K562 (cell line): Measurements from ENCODE around the gene MBD6. TPM values are rescaled to one million over a fixed set of nuclear protein-coding genes. Genes with fewer than 3 reads are reported as not detected.
A peak's percentile ranks its signal among the peaks of the same experiment; 100 is the strongest.

Experiments used
- CHCHD3 ChIP-seq: fragments of 250-450 bp; sonication (Bioruptor Pico); IDR thresholded peaks from 2 replicates; pipeline ENCODE4 v2.1.2; 2022; ENCODE audit warnings: mild to moderate bottlenecking
- CREM ChIP-seq: IDR thresholded peaks from 2 replicates; pipeline ENCODE4 v1.6.1; 2014; ENCODE audit warnings: antibody characterized with exemption, low read depth
- DMBX1 ChIP-seq: fragments of 250-450 bp; sonication (Bioruptor Pico); IDR thresholded peaks from 2 replicates; pipeline ENCODE4 v1.8.0; 2022; ENCODE audit warnings: inconsistent platforms, mild to moderate bottlenecking, moderate library complexity, borderline replicate concordance
- FOXK1 ChIP-seq: sonication (generic); formaldehyde crosslinking; IDR thresholded peaks from 2 replicates; pipeline ENCODE4 v1.8.0; 2022; ENCODE audit warnings: missing genetic modification reagents, mild to moderate bottlenecking, borderline replicate concordance
- HCFC1 ChIP-seq: IDR thresholded peaks from 2 replicates; pipeline ENCODE4 v1.6.1; 2012; ENCODE audit warnings: low read depth, low read length, improper control_type of control experiment
- HDGF ChIP-seq: fragments of 450-650 bp; IDR thresholded peaks from 2 replicates; pipeline ENCODE4 v1.6.1; 2016
- HEY1 ChIP-seq: fragments of 250-450 bp; sonication (Bioruptor Pico); IDR thresholded peaks from 2 replicates; pipeline ENCODE4 v1.5.0; 2020; ENCODE audit warnings: mild to moderate bottlenecking, moderate library complexity, borderline replicate concordance
- HSF4 ChIP-seq: fragments of 250-450 bp; sonication (Bioruptor Pico); IDR thresholded peaks from 2 replicates; pipeline ENCODE4 v2.1.2; 2022; ENCODE audit warnings: mild to moderate bottlenecking, moderate library complexity, borderline replicate concordance
- MCM5 ChIP-seq: fragments of 450-650 bp; IDR thresholded peaks from 2 replicates; pipeline ENCODE4 v1.6.1; 2016; ENCODE audit warnings: low read depth
- MYNN ChIP-seq, 2 experiments: sonication (generic); formaldehyde crosslinking in 1 of 2; IDR thresholded peaks; 2 replicates each; pipeline versions ENCODE4 v1.5.0 to v1.6.1; 2016 to 2020; ENCODE audit warnings: antibody characterized with exemption in 1 of 2, missing genetic modification reagents in 1 of 2
- NFE2L1 ChIP-seq: fragments of 450-650 bp; IDR thresholded peaks from 2 replicates; pipeline ENCODE4 v1.6.1; 2016; ENCODE audit warnings: missing genetic modification characterization, low read depth, mild to moderate bottlenecking, missing compliant biosample characterization, moderate library complexity, borderline replicate concordance
- RB1 ChIP-seq: fragments of 450-650 bp; IDR thresholded peaks from 2 replicates; pipeline ENCODE4 v1.6.1; 2017; ENCODE audit warnings: low read depth, mild to moderate bottlenecking
- RCOR1 ChIP-seq, 2 experiments: IDR thresholded peaks; 2 replicates each; pipeline ENCODE4 v1.6.1; 2012; ENCODE audit warnings: low read depth in 2 of 2, low read length in 2 of 2, borderline replicate concordance in 1 of 2, improper control_type of control experiment in 1 of 2
- SMARCB1 ChIP-seq: IDR thresholded peaks from 2 replicates; pipeline ENCODE4 v1.6.1; 2011; ENCODE audit warnings: improper control_type of control experiment, low read depth; ENCODE audit not compliant: insufficient read length
- U2AF2 ChIP-seq: fragments of 200-400 bp; formaldehyde crosslinking; optimal IDR thresholded peaks from 2 replicates; pipeline ENCODE3; 2017; ENCODE audit warnings: low read depth, mild to moderate bottlenecking, low read length
- ZBTB7A ChIP-seq: IDR thresholded peaks from 2 replicates; pipeline ENCODE4 v1.6.1; 2011; ENCODE audit warnings: low read depth, mild to moderate bottlenecking, low read length, moderate library complexity, borderline replicate concordance; ENCODE audit not compliant: control insufficient read depth
- ZKSCAN8 ChIP-seq: fragments of 200-800 bp; sonication (Bioruptor generic); IDR thresholded peaks from 2 replicates; pipeline ENCODE4 v1.6.1; 2016; ENCODE audit warnings: missing genetic modification characterization, missing compliant biosample characterization
- ZNF12 ChIP-seq: sonication (generic); formaldehyde crosslinking; IDR thresholded peaks from 2 replicates; pipeline ENCODE4 v1.4.0; 2020; ENCODE audit warnings: mild to moderate bottlenecking, missing genetic modification reagents
- ZNF695 ChIP-seq: fragments of 450-650 bp; formaldehyde crosslinking; IDR thresholded peaks from 2 replicates; pipeline ENCODE4 v1.4.0; 2020; ENCODE audit warnings: mild to moderate bottlenecking, moderate library complexity
- ZSCAN32 ChIP-seq: fragments of 450-650 bp; formaldehyde crosslinking; IDR thresholded peaks from 2 replicates; pipeline ENCODE4 v1.4.0; 2020; ENCODE audit warnings: mild to moderate bottlenecking, moderate library complexity
- polyA plus RNA-seq, 8 experiments: library from polyadenylated mRNA; depleted of rRNA in 4 of 8; stranded (reverse) in 5 of 8; unstranded in 3 of 8; fragments of >200 nt; fragmentation: Nextera tagmentation in 2 of 8; fragmentation: Illumina TruSeq in 1 of 8; extraction: Ambion mirVana in 2 of 8; extraction: Trizol in 1 of 8; gene quantifications; 2 replicates each; pipeline versions ENCODE4 v1.2.1 to v1.2.3, GENCODE V29; 2011 to 2014; ENCODE audit warnings: inconsistent platforms in 1 of 8, missing spikeins in 1 of 8
- total RNA-seq, 7 experiments: library from RNA; depleted of rRNA in 6 of 7; stranded (reverse); fragments of >200 nt in 6 of 7; fragmentation: Illumina TruSeq in 2 of 7; extraction: Trizol in 2 of 7; gene quantifications; 2 replicates each; pipeline versions ENCODE4 v1.2.1 to v1.2.3, GENCODE V29; 2011 to 2021; ENCODE audit warnings: low replicate concordance in 1 of 7
- TF ChIP-seq, protein P1 (sequence below): fragments of 450-650 bp; formaldehyde crosslinking; IDR thresholded peaks from 2 replicates; pipeline ENCODE4 v1.4.0; 2022; ENCODE audit warnings: missing genetic modification characterization
- TF ChIP-seq, protein P2 (sequence below), 2 experiments: fragments of 450-650 bp; conservative IDR thresholded peaks; 2 replicates each; pipeline ENCODE4 v1.6.1; 2017; ENCODE audit warnings: mild to moderate bottlenecking in 2 of 2, moderate library complexity in 2 of 2
- TF ChIP-seq, protein P3 (sequence below), 2 experiments: IDR thresholded peaks in 1 of 2; conservative IDR thresholded peaks in 1 of 2; 2 replicates each; pipeline ENCODE4 v1.6.1; 2016; ENCODE audit warnings: low read depth in 2 of 2, mild to moderate bottlenecking in 1 of 2, missing compliant biosample characterization in 1 of 2, missing genetic modification characterization in 1 of 2, moderate library complexity in 1 of 2

MBD6 gene
- total and polyA plus RNA-seq, 9 of the 15 experiments (the other 6 are each of a cell fraction or from before 2014, with no cell fraction given), result 2.0 to 54.8 (median 3.8) TPM

DNA sequence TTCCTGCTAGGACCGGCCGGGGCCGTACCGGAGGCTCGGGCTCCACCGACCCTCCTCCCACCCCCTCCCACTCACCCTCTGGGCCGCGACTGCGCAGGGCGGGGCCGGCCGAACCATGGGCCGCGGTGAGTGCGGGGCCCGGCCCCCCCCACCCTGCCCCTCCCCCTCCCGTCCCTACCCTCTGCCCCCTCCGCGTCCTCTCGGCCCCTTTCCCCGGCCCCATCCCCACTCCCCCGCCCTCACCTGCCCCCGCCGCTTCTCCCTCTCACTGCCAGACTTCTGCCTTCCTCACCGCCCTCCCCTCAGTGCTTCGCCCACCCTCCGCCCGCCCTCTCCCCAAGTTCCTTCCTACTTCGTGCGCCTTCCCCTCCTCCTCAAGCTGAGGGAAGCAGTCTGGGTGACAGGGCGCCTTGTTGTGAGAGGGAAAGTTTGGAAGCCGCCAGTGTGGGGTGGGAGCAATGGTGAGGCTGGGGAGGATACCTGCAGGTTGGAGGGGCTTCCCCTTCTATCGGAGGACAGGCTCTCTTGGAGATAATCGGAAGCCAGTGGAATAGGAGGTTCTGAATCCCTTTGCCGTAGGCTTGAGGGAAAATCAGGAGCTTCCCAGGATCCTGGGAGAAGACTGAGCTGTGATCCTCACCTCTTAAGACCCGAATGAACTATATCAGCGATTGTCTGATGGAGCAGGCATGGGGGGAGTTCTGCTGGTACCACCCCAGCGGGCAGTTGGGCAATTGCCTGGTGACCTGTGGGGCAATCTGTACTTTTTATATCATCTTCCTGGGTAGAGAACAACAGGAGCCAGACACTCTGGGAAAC is 472 bp downstream of the MBD6 start (continued):
- TF ChIP-seq, protein P1, sequence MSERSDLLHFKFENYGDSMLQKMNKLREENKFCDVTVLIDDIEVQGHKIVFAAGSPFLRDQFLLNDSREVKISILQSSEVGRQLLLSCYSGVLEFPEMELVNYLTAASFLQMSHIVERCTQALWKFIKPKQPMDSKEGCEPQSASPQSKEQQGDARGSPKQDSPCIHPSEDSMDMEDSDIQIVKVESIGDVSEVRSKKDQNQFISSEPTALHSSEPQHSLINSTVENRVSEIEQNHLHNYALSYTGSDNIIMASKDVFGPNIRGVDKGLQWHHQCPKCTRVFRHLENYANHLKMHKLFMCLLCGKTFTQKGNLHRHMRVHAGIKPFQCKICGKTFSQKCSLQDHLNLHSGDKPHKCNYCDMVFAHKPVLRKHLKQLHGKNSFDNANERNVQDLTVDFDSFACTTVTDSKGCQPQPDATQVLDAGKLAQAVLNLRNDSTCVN (CRISPR knock-in tag), result peak; percentile 86
- TF ChIP-seq CREM, result peak; percentile 5; the same call in 1 of the 2 replicates
- peak; percentile 63; the same call in 1 of the 2 replicates for TF ChIP-seq ZBTB7A
- no peak for TF ChIP-seq HCFC1
- no peak for TF ChIP-seq U2AF2
- TF ChIP-seq, protein P2, sequence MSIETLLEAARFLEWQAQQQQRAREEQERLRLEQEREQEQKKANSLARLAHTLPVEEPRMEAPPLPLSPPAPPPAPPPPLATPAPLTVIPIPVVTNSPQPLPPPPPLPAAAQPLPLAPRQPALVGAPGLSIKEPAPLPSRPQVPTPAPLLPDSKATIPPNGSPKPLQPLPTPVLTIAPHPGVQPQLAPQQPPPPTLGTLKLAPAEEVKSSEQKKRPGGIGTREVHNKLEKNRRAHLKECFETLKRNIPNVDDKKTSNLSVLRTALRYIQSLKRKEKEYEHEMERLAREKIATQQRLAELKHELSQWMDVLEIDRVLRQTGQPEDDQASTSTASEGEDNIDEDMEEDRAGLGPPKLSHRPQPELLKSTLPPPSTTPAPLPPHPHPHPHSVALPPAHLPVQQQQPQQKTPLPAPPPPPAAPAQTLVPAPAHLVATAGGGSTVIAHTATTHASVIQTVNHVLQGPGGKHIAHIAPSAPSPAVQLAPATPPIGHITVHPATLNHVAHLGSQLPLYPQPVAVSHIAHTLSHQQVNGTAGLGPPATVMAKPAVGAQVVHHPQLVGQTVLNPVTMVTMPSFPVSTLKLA (conservative IDR thresholded peaks at IDR 0.05), result 0 out of 4 replicates have a peak, but pooled peaks of 1 of the 2 experiments have one; percentile 10
- TF ChIP-seq RCOR1 (IDR thresholded peaks at IDR 0.05; ENCODE audit: borderline replicate concordance in 1 of 2, low read depth in 2 of 2, low read length in 2 of 2), result peak in 1 of 2 experiments; percentile 4; a peak in 1 of 4 replicates
- TF ChIP-seq, protein P3, sequence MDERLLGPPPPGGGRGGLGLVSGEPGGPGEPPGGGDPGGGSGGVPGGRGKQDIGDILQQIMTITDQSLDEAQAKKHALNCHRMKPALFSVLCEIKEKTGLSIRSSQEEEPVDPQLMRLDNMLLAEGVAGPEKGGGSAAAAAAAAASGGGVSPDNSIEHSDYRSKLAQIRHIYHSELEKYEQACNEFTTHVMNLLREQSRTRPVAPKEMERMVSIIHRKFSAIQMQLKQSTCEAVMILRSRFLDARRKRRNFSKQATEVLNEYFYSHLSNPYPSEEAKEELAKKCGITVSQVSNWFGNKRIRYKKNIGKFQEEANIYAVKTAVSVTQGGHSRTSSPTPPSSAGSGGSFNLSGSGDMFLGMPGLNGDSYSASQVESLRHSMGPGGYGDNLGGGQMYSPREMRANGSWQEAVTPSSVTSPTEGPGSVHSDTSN (CRISPR knock-in tag; IDR thresholded peaks at IDR 0.05; ENCODE audit: low read depth), result no peak
- TF ChIP-seq, protein P3 (tag; conservative IDR thresholded peaks at IDR 0.05; ENCODE audit: low read depth), result no peak
- TF ChIP-seq MYNN (IDR thresholded peaks at IDR 0.05), result no peak
- no peak for TF ChIP-seq MYNN (CRISPR knock-in tag; IDR thresholded peaks at IDR 0.05)
- no peak for TF ChIP-seq HSF4
- no peak for TF ChIP-seq ZNF12 (CRISPR knock-in tag)
- no peak for TF ChIP-seq ZNF695 (CRISPR knock-in tag)
- TF ChIP-seq SMARCB1, result no peak
- no peak for TF ChIP-seq HEY1
- TF ChIP-seq ZSCAN32 (CRISPR knock-in tag), result no peak
- TF ChIP-seq ZKSCAN8, result no peak
- no peak for TF ChIP-seq DMBX1 (CRISPR knock-in tag)
- no peak for TF ChIP-seq HDGF
- no peak for TF ChIP-seq NFE2L1
- no peak for TF ChIP-seq MCM5
- TF ChIP-seq CHCHD3, result no peak
- TF ChIP-seq FOXK1, result no peak
- peak; percentile 65; the same call in 1 of the 2 replicates for TF ChIP-seq RB1
